ENCODE measurements around the gene CCDC28B. TPM values are rescaled to one million over a fixed set of nuclear protein-coding genes. Genes with fewer than 3 reads are reported as not detected.

The CCDC28B gene
- total and polyA plus RNA-seq, 2 of the 13 experiments (the other 11 are each of a cell fraction or from before 2014, with no cell fraction given): 2.6 to 3.5 TPM

- in situ Hi-C loops (cut with HindIII; ENCODE audit: extremely low pct_ligation_motif_present, low pct_unique_long_range_greater_than_20kb): no loop called here
- Histone ChIP-seq H3K9me3 (ENCODE audit: low read length) (no peaks in the 10 kb centered on the region), H3K9ac (ENCODE audit: insufficient read depth, low read depth, low read length) (no peak overlapping the region), H3K4me3 (replicated peaks in 1 of 3; ENCODE audit: insufficient read depth in 1 of 3, low read depth in 2 of 3, low read length in 3 of 3) (no peak overlapping the region), H3K27me3 (ENCODE audit: control insufficient read depth in 1 of 2, insufficient read depth in 2 of 2, low read length in 2 of 2) (no peaks in the 10 kb centered on the region), H3K4me2 (ENCODE audit: low read depth, low read length) (no peak overlapping the region), H3K27ac (ENCODE audit: extremely low read length, insufficient read depth, low read length) (no peak overlapping the region), H3K79me2 (ENCODE audit: insufficient read depth, low read length) (no peaks in the 10 kb centered on the region), H4K20me1 (ENCODE audit: insufficient read depth, low read length) (no peaks in the 10 kb centered on the region), H3K4me1 (ENCODE audit: insufficient read depth, low read length) (peaks cover 4% of the 10 kb centered on the region), H2AFZ (ENCODE audit: low read length) (no peak overlapping the region), H3K36me3 (replicated peaks in 1 of 2; ENCODE audit: control insufficient read depth in 1 of 2, insufficient read depth in 2 of 2, low read length in 2 of 2) (peaks cover 45 to 73% of the 10 kb centered on the region in 2 experiments)
- ChIA-PET POLR2A (interaction anchor here (1.1 kb wide), 1 partner anchor 16 kb away, joined by 4 read pairs; the partner anchor contains the start of gene TXLNA), CTCF (ENCODE audit: low intra/inter-chr PET ratio, low total read pairs) (no interaction called here)
- WGBS (ENCODE audit: low lambda C conversion rate): 100% methylated on average over 3 of the region's 6 CpGs
- no TSS peak for BruUV-seq (replicated peaks)
- intact Hi-C loops (cut with micrococcal nuclease; ENCODE audit: unreplicated experiment): no loop called here
- FAIRE-seq: no peak
- no peak for DNase-seq (ENCODE audit: low spot score)
- no peak for ATAC-seq
- TF ChIP-seq NCOA1 (CRISPR knock-in tag; IDR thresholded peaks at IDR 0.05): no peak
- TF ChIP-seq TBL1XR1 (IDR thresholded peaks at IDR 0.05; ENCODE audit: borderline replicate concordance, low read length, partially characterized antibody): no peak
- TF ChIP-seq ZBTB14 (CRISPR knock-in tag; IDR thresholded peaks at IDR 0.05): no peak
- no peak for TF ChIP-seq KMT2B (CRISPR knock-in tag; IDR thresholded peaks at IDR 0.05)
- no peak for TF ChIP-seq NFIC (IDR thresholded peaks at IDR 0.05; ENCODE audit: low read length)
- TF ChIP-seq ZFP36 (IDR thresholded peaks at IDR 0.05; ENCODE audit: borderline replicate concordance, low read depth, low read length, partially characterized antibody): no peak
- no peak for TF ChIP-seq ZSCAN21 (CRISPR knock-in tag; IDR thresholded peaks at IDR 0.05; ENCODE audit: borderline replicate concordance)
- no peak for TF ChIP-seq ZSCAN25 (CRISPR knock-in tag; IDR thresholded peaks at IDR 0.05)
- no peak for TF ChIP-seq CTCF (CRISPR knock-in tag; IDR thresholded peaks at IDR 0.05)
- no peak for TF ChIP-seq ZBTB42 (CRISPR knock-in tag; IDR thresholded peaks at IDR 0.05)
- TF ChIP-seq POLR2AphosphoS2 (IDR thresholded peaks at IDR 0.05; ENCODE audit: low read depth, low read length): no peak
- no peak for TF ChIP-seq ZNF883 (CRISPR knock-in tag; IDR thresholded peaks at IDR 0.05; ENCODE audit: not compliant biosample characterization)
- TF ChIP-seq JARID2 (CRISPR knock-in tag; IDR thresholded peaks at IDR 0.05; ENCODE audit: insufficient replicate concordance): no peak
- TF ChIP-seq KAT8 (CRISPR knock-in tag; IDR thresholded peaks at IDR 0.05): no peak
- TF ChIP-seq ZNF549 (CRISPR knock-in tag; IDR thresholded peaks at IDR 0.05): no peak
- no peak for TF ChIP-seq KLF13 (CRISPR knock-in tag; IDR thresholded peaks at IDR 0.05)
Observed at GRCh38 chr1:32194984-32195383, 5.4 kb upstream of the CCDC28B start.
